GOT3 (cell line): Measurements from ENCODE around the gene ERC1.
"Not testable (repeated sequence)": the region's sequence is repeated elsewhere in the genome, so short reads cannot be mapped to it uniquely, and the experiment has no call there.

Experiments
- DNase-seq: peaks from one replicate; lab custom pipeline; 2025; ENCODE audit warnings: mixed read lengths; lab: John Stamatoyannopoulos, UW

Gene ERC1

DNA sequence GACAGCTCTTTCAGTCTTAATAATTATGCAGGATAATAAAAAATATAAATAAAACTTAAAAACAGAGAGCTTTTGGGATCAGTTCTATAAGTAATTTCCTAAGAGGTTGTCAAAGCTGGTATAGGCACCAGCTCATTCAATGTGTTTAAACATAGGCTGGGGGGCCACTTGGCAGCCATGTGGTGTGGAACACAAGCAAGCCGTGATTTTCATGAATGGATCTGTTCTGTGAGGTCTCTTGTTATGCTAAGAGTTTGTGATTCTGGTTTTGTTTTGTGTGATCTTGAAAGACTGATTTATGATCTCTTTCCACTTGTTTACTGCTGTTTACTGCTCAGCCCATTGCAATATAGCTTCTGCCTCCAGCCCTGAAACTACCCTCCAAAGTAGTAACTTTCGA is 362.4 kb downstream of the ERC1 start:
- DNase-seq = no peak

DNA sequence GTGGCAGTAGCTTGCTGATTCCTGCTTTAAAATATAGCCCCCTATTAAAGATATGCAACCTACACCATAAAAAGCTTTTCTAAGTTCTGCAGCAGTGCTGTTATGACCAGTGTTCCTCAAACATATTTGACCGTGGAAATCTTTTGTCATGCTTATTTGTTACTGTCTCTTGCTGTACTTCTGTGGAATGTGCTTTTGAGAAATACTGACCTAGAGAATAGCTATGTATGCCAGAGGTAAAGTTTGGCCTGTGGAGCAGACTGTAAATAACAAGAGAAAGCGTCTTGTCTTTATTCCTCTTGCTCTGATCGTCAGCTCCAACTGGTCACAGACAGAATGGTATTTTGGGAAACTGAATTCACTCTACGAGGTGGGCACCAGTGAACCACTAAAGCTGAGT is 364.4 kb downstream of the ERC1 start:
- DNase-seq = no peak

DNA sequence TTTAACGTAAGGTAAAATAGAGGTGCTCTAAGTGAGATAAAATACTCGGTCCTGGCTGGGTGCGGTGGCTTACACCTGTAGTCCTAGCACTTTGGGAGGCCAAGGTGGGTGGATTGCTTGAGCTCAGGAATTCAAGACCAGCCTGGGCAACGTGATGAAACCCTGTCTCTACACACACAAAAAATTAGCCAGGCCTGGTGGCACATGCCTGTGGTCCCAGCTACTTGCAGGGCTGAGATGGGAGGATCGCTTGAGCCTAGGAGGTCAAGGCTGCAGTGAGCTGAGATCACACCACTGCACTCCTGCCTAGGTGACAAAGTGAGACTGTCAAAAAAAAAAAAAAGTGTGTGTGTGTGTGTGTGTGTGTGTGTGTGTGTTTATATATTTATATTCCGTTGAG is 364.8 kb downstream of the ERC1 start:
- not testable (repeated sequence) for DNase-seq

DNA sequence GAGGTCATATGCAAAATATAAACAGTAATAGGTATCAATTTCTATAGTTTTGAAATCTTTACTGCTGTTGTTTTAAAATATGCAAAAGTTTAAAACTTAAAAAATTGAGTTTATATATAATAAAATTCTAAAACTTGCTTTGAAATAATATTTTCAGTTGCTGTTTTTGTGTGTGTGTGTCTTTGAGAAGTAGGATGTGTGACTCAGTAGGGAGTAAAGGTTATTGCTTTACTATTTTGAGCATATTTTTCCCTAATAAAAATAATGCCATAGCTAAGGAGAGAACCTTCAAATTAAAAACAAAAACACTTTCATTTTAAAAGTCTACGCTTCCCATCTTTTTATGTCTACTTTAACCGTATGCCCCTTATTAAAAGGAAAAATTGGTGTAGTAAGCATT is 365.3 kb downstream of the ERC1 start:
- DNase-seq = no peak

DNA sequence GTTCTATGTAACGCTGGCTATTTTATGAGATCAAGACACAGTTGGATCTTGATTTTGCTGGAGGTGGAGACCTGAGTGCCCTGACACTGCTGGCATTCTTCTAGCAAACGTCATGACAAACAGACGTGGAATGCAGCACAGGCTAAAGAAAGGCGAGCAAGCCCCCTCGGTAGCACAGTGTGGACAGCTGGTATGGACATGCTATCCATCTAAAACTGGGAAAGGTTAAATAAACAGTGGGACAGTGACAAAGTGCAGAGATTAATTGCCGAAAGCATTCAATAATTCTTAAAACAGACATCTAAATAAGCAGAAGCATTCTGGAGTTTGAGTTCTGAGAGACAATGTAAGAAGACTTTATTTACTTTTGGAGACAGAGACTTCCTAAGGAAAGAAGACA is 366.1 kb downstream of the ERC1 start:
- no peak for DNase-seq

DNA sequence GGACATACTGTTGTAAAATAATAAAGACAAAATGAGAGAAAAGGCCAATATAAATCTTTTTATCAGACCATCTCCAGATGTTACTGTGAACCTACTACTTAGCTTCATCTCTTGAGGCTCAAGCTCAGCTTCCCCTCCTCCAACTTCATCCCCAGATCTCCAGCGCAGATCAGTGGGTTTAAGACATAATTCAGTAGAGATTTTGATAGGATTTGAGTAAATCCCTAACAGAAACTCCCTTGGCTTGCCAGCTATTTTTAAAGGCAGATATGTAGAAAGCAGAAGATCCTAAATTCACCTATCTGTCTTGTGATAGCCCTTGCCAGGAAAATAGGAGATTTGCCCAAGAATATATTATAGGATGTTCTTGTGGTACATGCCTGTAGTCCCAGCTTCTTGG is 366.7 kb downstream of the ERC1 start:
- DNase-seq = no peak

DNA sequence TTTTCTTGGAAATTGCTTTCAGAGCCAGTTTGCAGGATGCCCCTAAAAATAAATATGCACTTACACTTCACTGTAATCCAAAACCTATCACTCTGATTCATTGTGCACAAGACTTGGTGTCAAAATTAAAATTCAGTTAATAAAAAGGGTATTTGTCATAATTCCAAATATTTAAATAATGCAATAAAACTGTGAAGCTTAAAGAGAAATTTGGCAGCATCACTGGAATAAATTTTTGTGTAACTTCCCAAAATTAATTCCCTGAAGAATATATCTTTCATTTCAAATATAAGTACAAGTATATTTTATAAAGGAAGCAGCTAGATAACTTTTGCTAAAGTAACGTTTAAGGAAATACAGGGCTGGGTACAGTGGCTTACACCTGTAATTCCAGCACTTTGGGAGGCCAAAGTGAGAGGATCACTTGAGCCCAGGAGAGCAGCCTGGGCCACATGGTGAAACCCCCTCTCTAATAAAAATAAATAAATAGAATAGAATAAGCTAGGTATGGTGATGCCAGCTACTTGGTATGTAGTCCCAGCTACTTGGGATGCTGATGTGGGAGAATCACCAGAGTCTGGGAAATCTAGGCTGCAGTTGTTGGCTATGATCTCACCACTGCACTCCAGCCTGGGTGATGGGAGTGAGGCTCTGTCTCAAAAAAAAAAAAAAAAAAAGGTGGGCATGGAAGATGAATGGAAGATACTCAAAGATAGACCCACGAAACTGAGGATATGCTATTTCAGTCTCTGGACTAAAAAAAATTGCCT is 369.6 kb downstream of the ERC1 start:
- DNase-seq = no peak

DNA sequence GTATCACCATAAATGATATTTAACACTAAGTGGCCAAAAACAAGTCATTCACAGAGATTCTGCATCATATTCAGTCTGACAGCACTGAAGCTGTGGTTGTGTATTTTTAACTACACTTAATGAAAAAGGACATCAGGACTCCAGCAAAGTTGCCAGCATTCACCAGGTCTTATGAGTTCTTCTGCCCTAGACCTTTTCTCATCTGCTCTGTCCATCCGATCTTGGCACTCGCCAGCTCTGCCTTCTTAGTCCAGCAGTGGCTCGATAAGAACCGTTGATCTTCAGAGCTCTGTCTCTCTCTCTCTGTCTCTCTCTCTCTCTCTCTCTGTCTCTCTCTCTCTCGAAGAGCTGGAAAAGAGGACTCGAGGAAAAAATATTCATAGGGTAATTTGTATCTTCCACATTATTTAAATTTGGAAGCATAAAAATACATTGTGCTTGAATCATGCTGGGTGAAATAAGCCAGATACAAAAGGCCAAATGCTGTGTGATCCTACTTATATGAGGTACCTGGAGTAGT is 371.2 kb downstream of the ERC1 start:
- no peak for DNase-seq

DNA sequence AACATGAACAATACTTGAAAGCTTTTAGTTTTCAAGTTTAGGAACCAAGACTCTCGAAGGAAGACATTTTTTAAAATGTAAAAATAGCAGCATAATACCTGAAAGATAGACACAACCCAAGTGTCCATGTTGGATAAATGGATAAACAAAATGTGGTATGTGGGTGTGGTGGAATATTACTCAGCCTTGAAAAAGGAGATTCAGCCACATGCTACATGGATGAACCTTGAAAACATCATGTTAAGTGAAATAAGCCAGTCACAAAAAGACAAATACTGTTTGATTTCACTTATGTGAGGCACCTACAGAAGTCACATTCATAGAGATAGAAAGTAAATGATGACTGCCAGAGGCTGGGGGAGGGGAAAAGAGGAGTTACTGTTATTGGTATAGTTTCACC is 374.7 kb downstream of the ERC1 start:
- no peak for DNase-seq

DNA sequence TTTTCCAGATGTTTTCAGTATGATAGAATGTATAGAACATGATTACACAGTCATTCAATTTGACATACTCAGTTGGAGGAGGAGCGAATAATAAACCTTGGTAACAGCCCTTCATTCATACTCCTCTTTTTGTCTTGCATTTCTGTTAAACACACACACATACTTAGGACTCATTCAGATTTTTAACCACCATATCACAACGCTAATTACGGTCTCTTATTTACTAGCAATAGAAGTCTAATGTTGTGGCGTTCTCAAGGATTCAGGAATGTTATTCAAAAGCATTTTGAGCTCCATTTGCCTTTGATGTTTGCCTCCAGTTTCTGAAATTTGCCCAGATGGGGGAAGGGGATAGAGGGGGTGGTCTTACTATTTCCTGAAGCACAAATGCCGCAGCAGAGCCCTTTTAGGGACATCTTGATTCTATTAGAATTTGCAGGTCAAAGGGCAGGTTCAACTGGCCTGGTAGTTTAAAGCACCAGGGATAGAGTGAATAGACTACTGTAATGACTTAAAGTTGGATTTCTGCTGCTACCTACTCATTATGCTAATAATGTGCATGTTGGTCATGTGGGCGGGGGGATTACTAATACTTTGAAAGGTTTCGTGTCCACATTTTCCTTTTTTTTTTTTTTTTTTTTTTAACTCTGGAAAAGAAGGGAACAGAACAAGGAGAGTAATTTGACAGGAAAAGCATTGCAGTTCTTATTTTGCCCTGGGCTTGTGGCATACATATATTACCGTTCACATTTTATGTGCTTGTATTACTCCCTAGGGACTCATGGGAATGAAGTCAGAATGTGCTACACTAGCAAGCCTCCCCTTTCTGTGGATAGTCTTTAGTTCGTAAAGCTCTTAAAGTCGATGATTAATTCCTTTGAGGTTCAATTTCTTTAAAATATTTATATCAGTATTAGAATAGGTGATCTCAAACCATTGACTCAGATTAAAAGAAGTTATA is 376.6 kb downstream of the ERC1 start:
- DNase-seq = no peak

DNA sequence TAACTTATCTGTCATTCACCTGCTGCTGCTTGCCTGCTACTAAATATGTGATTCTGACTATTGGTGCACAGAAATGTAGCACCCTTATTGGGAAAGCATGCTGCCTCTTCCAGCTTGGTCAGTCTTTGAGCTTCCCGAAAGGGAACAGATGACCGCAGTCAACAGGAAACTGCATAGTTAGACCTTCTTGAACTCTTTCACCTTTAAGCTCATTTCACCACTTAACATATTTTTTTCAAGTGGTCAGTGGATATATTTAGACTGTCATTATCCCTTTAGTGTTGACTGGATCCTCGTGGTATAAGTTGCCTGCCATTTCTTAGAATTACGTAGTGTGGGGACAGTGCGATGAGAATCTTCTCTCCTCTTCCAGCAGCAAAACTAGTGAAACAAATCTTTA is 378.4 kb downstream of the ERC1 start:
- DNase-seq = no peak

DNA sequence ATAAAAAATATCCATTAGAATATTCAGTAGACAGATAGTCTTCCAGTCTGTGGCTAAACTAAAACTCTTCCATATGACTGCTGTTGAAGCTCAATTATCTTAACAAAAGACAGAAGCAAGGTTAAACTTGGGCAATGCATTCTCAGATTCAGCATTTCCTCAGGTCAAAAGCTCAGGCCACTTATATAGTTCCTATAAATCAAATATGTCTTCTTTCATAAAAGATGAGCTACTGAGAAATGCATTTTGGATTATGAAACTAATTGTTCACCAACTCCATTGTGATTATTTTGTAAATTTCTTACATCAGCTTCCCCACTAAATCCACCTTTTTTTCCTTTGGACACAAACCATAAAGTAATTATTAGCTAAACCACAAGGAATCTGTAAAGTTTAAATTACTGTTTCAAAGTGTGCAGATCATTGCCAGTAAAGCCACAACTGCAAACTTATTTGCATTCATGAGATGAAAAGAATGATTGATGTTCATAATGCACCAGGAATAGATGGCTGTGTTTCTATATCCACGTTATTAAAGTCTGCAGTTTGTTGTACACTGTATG is 379.0 kb downstream of the ERC1 start:
- no peak for DNase-seq

DNA sequence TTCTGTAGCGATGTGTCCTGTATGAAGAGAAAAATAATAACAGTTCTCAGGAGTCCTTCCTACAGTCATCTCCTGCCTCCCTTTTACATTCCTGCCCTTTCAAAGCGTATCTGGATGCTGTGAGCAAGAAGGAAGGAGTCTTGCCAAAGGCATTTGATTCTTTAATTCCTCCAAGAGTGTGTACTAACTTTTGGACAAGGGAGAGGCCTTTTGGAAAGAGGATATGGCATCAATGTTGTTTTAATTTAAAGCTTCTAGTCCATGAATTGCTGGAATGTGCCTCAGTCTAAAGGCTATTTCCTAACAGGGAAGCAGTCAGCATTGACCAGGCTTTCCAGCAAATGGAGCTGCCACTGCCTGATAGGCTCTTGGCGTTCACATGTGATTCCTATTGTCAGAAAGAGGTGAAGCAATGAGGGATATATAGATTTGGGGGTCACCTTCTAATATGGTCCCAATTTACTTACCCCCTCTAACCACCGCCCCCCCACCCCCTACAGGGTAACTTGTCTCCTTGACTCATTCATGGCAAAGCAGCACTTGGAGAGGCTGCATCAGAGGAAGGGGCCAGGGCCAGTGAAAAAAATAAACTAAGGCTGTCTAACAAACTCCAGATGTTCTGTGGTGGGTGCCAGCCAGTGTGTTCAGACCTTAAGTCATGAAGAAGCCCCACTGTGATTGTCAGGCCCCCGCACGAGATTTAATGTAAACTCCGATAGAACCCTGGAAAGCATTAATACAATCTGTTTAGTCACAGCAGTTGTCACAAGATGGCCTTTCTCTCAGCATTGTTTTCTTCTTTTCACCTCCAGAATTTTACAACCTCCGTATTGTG is 383.1 kb downstream of the ERC1 start:
- DNase-seq = no peak

DNA sequence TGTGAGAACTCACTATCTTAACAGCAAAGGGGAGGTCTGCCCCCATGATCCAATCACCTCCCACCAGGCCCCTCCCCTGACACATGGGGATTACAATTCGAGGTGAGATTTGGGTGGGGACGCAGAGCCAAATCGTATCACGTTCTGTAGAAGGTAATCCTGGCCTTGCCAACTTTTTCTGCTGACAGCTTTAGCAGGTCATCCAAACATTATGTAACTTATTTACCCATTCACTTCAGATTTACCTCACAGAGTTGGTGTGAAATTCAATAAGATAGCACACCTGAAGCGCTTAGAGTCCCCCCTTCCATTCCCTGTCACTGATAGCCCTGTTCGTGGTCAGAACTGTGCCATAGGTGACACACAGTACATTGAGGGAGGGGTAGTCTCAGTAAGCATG is 384.3 kb downstream of the ERC1 start:
- DNase-seq = no peak

DNA sequence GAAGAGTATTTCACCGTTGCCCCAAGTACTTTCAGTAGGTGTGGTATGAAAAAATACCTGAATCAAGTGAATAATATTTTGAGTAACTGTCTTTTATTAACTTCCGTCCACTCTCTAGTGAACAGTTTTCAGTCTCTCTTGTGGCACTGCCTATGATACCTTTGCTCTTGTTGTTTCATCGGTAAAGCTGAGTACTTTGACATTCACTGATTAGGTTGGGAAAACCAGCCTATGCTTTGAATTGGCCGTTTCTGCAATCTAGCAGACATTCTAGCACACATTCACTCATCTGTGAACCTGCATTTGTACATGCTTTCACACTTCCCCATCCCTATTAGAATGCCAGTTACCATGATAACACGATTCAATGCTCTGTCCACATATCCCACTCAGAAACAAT is 386.1 kb downstream of the ERC1 start:
- DNase-seq = no peak

DNA sequence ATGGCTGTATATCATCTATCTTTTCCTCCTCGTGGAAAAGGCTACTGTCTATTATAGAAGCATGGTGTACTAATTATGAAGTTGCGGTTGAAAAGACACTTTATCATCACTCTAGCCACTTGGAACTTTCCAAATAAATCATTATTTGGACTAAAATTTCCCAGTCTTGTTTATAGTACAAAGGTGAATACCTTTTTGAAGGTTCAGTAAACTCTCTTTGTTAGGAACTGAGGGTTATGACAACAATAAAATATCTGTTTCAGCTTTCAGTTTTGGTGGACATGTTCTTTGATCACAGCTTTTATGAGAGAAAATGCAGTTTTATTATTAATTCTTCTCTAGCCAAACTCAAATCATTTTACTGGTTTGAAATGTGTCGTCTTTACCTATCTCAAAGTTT is 386.7 kb downstream of the ERC1 start:
- no peak for DNase-seq

DNA sequence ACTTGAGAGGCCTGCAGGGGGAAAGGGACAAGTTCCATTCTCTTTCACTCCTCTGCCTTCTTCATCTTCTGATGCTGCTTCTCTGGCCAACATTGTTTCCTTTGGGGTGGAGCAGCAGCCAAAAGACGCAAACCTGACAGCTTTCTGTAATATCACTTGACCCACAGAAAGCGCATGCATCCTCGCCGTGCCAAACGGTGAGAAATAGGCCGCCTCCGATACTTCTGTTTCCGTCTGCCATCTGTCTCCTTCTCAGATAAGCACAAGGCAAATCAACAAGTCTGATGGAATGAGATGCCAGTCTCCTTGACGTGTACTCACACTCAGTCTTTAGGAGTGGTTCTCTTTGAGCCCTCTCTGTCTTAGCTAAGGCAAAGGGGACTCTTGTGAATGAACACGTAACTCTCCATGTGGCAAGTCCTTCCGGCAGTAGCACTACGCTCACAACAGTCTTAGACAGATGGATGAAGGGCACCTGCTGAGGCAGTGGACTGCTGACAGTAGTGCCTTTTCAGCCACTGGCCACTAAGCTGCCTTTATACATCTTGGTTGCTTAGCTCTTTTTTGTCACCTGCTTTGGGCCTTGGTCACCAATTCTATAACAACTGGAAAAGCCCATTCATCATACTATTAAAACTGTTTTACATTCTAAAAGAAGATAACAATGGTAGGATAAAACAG is 389.3 kb downstream of the ERC1 start:
- no peak for DNase-seq

DNA sequence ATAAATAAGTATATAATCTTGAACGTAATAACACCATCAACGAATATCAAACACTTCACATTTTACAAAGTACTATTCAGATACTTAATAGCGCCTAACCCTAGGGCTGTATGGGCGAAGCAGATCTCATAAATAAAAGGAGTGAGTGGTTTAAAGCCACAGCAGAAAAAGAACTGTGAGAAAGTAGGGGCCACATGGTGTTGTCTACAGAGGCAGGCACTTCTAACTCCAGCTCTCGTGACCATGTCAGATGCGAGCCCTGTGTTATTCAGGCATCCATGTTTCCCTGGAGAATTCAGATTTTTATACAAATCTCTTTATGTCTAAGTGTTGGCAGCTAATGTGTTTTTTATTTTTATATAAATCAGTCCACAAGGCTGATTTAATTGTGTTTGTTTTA is 391.1 kb downstream of the ERC1 start:
- no peak for DNase-seq

DNA sequence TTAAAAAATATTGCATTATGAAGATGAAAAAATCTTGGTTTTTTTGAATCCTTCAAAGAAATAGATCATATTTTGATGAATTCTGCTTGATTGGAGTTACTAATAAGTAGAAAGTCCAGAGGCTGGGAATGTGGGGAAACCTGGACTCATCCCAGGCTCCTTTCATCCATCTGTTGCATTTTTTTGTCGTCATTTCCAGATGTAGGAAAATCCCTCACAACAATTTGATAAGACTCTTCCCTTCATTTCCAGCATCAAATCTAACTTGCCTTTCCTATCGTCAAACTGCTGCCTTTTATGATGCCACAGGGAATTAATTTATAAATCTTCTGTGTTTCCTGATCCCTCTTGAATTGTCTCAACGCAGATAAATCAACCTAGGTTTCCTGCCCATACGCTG is 391.8 kb downstream of the ERC1 start:
- no peak for DNase-seq

DNA sequence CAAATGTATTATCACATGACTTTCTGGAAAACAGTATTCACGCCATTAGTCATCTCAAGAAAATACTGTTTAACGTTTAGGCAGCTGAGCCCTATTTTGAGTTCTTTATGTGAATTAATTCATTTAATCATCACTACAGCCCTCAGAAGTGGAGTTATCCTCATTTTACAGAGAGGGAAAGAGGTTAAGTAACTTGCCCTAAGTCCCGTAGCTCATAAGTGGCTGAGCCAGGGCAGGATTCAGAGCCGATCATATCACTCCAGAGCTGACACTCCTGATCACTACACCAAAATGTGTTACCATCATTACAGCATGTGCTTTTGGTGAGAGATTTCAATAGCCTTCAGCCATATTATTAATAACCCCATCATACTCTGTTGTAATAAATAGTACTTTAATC is 392.7 kb downstream of the ERC1 start:
- no peak for DNase-seq

DNA sequence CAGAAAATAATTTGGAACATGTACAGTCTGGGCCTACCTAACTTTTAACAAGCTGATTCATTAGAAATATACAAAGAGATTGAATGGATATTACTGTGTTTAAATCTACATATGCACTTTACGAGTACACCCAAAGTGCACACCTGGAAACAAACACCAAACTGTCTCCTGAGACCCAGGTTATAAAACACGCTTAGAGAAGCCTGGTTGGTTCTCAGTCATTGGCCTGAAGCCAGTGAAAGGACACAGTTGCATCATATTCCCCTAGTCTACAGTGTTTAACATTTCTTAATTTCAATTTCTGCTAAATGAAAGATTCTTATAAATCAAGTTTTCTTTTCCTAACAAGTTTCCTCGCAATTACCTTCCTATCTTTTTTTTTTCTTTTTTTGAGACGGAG is 393.9 kb downstream of the ERC1 start:
- DNase-seq = no peak
